NCI-H1417 (cell line): Measurements from ENCODE around the gene USP10.

Experiments
- DNase-seq, 3 experiments: peaks; one replicate each; lab custom pipeline; 2025; lab: John Stamatoyannopoulos, UW

Gene USP10

DNA sequence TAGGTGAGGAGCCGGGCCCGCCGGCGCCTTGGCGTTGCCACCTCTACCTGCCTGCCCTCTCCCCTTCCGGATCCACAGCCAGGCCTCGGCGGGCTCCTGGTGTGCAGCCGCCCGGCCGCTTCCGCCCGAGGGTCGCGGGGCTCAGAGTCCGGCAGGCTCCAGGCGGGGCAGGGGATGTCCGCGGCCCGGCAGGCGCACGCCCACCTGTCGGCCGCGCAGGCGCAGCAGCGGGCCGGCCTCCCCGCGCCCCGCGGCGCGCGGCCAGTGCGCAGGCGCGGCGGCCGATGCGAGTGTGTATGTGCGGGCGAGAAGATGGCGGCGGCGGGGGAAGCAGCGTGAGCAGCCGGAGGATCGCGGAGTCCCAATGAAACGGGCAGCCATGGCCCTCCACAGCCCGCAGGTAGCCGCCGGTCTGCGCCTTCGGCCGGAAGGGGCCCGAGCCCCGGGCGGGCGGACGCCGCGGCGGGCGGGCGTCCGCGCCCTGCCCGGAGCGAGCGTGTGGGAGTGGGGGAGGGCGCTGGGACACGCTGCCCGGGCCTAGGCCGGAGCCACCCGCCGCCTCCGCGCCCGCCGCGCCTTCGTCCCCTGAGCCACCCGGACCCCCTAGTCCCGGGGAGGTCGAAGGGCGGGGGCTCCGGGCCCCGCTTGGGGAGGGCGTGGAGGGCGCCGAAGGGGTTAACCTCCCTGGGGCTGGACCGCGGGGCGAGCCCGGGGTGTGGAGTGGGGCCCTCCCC is at the start of gene USP10:
Gene USP10, plus strand, starts transcription at position 289 of the 734 bp plus-strand sequence. Its CDS starts 91 bp downstream, at position 380.
- DNase-seq = peak; percentile 82 to 87 (median 82)

DNA sequence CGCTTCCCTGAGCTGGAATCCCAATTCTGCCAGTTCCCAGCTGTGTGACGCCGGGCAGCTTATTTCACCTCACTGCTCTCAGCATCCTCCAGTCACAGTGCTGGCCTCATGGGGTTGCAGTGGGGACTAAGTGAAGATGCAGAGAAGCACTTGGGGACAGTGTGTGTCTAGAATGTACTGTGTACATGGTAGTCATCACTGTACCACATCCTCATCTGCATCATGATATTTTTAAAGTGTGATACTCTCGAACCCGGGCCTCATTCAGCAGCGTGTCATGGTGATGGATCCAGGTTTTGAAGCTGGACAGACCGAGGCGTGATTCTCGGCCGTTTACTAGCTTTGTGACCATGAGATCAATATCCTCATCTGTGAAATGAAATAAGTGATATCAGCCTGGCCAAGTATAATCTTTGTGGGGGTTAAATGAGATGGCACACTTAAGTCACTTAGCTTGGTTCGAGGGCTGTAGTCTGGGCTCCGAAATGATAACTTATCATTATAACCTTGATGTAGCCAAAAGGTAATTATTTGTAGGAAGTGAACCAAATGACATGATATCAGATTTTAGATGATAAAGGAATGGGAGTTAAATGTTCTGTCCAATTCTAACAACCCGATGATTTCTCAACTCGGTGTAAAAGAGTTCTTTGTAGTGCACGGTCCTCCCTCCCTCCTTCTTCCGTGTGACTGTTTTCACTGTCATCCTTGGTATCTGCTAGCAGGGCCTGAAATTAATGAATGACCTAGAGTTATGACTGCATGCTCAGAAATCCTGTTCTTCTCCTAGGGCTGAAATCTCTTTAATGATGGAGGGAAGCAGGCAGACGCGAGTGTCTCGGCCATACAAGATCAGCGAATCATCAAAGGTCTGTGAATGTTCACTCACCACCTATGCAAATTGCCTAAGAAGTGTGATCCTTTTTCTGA is 49.5 kb upstream of the USP10 start:
- no peak for DNase-seq

GRCh38 chr16:84652566-84652965 is 47.2 kb upstream of the USP10 start:
- DNase-seq = no peak

DNA sequence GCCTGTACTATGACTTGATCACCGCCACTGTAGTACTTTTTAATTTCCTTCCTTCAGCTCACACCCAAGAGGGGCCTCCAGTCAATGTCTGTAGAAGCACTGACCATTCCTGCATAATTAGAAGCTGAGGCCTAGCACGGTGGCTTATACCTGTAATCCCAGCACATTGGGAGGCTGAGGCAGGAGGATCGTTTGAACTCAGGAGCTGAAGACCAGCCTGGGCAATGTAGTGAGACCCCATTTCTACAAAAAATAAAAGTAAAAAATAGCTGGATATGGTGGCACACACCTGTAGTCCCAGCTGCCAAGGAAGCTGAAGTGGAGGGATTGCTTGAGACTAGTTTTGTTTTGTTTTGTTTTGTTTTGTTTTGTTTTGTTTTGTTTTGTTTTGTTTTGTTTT is 45.6 kb upstream of the USP10 start:
- no peak for DNase-seq

DNA sequence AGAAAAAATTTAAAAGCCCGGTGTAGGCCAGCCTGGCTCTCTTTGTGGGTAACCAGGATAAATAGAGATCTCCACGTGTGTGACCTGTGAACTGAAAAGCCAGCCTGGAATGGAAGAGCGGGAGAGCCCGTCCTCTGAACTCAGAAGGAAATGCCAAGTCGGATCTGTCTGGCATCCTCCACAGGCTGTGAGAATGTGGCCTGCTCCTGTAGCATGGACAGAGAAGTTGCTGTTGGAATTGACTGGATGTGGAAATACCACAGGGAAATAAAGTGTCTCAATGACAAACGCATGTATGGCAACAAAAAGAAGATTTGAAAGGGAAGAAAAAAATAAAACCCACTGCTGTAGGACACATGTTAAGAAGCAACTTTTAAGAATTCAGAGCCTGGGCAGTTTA is 44.8 kb upstream of the USP10 start:
- DNase-seq = no peak

DNA sequence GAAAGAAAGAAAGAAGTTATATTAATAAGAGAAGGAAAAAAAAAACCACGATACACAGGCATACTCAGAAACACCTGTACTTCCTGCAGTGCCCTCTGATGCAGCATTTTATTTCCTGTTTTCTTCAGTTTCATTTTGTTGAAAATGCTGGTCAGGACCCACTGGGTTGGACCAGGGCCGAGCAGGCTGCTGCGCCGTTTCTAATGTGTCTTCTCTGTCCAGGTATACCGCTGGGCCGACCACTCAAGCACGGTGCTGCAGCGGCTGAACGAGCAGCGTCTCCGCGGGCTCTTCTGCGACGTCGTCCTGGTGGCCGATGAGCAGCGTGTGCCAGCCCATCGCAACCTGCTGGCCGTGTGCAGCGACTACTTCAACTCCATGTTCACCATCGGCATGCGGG is 43.2 kb upstream of the USP10 start:
- no peak for DNase-seq

DNA sequence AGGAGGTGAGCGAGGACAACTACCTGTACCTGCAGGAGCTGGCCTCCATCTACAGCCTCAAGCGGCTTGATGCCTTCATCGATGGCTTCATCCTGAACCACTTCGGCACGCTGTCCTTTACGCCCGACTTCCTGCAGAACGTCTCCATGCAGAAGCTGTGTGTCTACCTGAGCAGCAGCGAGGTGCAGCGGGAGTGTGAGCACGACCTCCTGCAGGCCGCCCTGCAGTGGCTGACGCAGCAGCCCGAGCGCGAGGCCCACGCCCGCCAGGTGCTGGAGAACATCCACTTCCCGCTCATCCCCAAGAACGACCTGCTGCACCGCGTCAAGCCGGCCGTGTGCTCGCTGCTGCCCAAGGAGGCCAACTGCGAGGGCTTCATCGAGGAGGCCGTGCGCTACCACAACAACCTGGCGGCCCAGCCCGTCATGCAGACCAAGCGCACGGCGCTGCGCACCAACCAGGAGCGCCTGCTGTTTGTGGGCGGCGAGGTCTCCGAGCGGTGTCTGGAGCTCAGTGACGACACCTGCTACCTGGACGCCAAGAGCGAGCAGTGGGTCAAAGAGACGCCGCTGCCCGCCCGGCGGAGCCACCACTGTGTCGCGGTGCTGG is 42.5 kb upstream of the USP10 start:
- no peak for DNase-seq

DNA sequence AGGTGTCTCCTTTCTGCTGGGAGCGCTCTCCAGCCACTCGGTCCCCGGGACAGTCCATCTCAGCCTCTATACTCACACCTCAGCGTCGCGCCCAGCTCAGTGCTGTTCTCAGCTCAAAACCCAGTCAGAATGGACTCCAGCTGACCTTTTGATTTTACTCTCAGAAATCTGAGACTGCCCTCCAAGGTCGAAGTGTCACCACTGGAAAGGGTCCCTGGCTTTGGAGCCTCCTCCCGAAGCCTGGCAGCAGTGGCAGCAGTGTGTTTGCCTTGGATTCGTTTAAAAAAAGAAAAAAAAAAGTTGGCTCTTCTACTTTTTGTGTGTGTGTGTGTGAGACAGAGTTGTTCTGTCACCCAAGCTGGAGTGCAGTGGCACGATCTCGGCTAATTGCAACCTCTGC is 41.1 kb upstream of the USP10 start:
- no peak for DNase-seq

GRCh38 chr16:84659656-84660300 is 40.0 kb upstream of the USP10 start:
- no peak for DNase-seq

- DNase-seq = no peak
Observed at GRCh38 chr16:84660973-84661372, 38.8 kb upstream of the USP10 start.

GRCh38 chr16:84661418-84662060 is 38.3 kb upstream of the USP10 start:
- DNase-seq = no peak

GRCh38 chr16:84662471-84662870 is 37.3 kb upstream of the USP10 start:
- no peak for DNase-seq

- DNase-seq = peak in 1 of 3 experiments; percentile 25
Observed at GRCh38 chr16:84663433-84664101, 36.2 kb upstream of the USP10 start.

GRCh38 chr16:84665359-84665758 is 34.4 kb upstream of the USP10 start:
- DNase-seq = no peak

DNA sequence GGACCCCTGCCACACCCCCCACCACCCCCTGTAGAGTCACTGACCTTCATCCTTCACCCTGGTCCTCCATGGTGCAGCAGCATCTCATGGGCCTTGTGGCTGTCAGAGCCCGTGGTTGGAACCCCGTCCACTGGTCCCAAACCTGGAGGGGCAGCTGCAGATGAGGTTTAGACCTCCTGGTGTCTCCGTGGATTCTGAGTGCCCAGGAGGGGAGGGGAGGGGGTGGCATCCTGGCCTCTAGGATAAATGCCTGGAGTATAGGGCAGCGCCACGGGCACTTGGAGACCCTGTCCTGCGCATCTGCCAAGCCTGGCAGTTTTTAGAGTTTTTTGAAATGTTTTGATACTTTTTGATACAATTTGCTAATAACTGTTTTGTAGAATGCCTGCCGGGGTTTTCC is 34.0 kb upstream of the USP10 start:
- DNase-seq = no peak

DNA sequence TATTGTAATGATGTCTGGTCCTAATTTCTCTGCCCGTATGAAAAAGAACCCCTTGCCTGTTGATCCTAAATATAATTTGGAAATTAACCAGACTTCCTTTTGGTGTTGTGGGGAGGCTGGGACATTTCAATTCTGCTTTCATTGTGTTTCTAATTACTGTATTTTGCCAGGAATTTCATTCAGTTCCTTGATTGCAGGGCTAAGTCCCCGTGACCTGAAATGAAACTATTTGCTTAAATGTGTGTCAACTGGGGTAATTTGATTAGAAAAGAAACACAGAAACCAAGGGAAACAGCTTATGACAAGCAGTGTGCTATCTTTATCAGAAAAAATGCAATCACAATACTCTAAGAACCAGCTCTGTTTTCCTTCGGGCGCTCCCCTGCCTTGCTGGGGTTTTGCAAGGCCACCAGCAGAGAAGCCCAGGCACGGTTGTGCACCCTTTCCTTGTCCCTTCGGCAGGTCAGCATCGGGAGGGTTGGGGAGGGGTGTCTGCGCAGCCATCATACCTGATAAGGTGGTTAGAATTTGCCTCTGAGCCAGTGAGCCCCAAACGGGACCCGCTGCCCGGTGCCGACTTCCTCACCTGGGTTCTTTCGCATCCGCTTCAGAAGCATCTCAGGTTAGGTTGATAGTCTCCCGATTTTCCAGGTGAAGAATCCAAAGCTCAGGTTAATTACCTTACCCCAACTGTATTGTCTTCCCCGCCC is 32.0 kb upstream of the USP10 start:
- DNase-seq = no peak

DNA sequence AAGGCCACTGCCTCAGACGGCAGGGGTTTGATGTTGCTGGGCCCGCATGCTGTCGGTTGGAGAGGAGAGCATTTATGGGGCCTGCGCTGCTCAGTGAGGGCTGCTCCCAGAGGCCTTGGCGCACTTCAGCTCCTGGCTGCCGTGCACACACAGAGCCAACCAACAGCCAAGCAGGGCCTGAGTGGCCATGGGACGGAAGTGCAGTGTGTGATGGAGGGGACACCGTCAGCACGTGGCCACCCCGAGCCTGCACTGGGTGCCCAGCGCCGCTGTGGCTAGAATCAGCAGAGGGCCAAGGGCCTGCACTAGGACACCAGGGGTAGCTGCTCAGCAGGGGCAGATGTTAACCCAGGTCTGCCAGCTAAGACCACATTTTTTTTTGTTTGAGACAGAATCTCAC is 29.7 kb upstream of the USP10 start:
- DNase-seq = no peak

- DNase-seq = peak; percentile 13 to 55 (median 36)
Observed at GRCh38 chr16:84672276-84673202, 27.3 kb upstream of the USP10 start.

- no peak for DNase-seq
Observed at GRCh38 chr16:84673203-84673535, 26.6 kb upstream of the USP10 start.
